ENCODE data around the gene NYAP1. TPM values are rescaled to one million over a fixed set of nuclear protein-coding genes. Genes with fewer than 3 reads are reported as not detected.

NYAP1 gene
- total RNA-seq, 2 donors from 2014 or later, result 7.9 to 9.3 TPM

DNA sequence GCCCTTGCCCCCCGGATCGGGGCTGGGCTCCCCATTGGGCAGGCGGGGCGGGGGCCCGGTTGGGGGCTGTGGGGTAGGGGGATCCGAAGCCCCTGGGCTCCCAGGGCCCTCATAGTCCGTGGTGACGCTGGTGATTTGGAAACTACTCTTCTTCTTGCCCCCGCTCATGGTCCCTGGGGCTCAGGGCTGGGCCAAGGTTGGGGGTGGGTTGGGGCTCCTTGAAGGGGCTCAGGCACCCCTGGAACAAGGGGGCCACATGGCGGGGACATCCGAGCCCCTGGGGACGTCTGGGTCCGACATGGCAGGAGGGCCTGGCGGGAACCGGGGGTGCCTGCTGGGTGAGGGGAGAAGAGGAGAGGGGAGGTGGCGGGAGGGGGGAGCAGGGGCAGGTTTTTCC, 5.9 kb upstream of the NYAP1 start:
- no peaks in the 10 kb centered on the region for H3K27me3 Mint-ChIP-seq (ENCODE audit: insufficient read depth)
- H3K4me1 Mint-ChIP-seq, result peaks cover 11% of the 10 kb centered on the region
- no peak for TF ChIP-seq CTCF (conservative IDR thresholded peaks at IDR 0.05)
- Histone ChIP-seq H3K27ac (ENCODE audit: low read depth, low read length) (no peak overlapping the region), H3K4me1 (ENCODE audit: control insufficient read depth, insufficient read depth, low read length) (no peaks in the 10 kb centered on the region), H3K9ac (ENCODE audit: extremely low read depth, low read length, poor library complexity, severe bottlenecking) (peak overlapping the region; percentile 68), H3K27me3 (ENCODE audit: control insufficient read depth, insufficient read depth, low read length, poor library complexity, severe bottlenecking) (no peaks in the 10 kb centered on the region), H3K36me3 (ENCODE audit: control insufficient read depth, insufficient read depth, low read length) (peaks cover 7% of the 10 kb centered on the region), H3K9me3 (ENCODE audit: control insufficient read depth, low read length) (no peaks in the 10 kb centered on the region), H3K4me3 (ENCODE audit: low read length) (peak overlapping the region; percentile 88)
- peak overlapping the region; percentile 76 for H3K4me3 Mint-ChIP-seq
- no peak for DNase-seq
- no peak overlapping the region for H3K27ac Mint-ChIP-seq
- H3K9me3 Mint-ChIP-seq, result no peaks in the 10 kb centered on the region
- 37% methylated on average over 16 of the region's 16 CpGs; no CpG with 5 or more reads in 1 of the 2 experiments for WGBS, 2 experiments (ENCODE audit: insufficient coverage in 1 of 2, insufficient read length in 1 of 2)
- H3K36me3 Mint-ChIP-seq (ENCODE audit: low read depth), result peaks cover 13% of the 10 kb centered on the region

DNA sequence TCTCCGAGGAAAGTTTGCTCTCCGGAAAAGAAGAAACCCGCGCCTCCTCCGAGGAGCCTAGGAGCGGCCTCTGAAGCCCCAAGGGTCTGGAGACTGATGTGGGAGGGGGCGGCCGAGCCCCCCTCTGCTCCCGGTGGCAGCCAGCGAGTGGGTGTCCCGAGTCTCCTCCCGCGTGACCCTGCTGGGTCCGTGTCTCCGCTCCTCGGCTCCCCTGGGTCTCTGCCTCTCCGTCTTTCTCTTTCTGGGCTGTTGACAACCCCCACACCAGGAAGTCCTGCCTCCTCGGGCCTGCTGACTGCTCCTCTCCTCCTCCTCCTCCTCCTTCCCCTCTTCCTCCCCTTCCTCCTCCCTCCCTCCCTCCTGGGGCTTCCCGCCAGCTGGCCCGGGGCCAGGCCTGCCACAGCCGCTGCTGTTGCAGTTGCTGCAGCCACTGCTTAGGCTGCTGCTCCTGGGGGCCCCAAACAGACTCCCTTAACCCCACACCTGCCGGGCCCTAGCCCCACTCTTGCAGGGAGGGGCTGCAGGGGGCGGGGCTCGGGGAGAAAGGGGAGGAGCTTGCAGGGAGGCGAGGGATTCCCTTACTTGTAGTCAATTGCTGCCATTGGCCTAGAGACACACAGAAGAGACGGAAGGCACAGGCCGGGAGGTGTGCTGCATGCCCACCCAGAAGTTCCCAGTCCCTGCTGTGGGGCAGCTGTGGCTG, 4.6 kb upstream of the NYAP1 start, which contains the start of gene TSC22D4:
TSC22D4 (minus strand) TSS at position 257 of the 703 bp plus-strand sequence. CDS start 1,176 bp downstream, outside the sequence.
- Mint-ChIP-seq H3K27ac (peak within 1 kb of the TSS; percentile 82), H3K4me1 (peaks cover 11% of the 10 kb centered on the region), H3K4me3 (peak within 1 kb of the TSS; percentile 76), H3K36me3 (ENCODE audit: low read depth) (peaks cover 8% of the 10 kb centered on the region), H3K9me3 (no peaks in the 10 kb centered on the region), H3K27me3 (ENCODE audit: insufficient read depth) (no peaks in the 10 kb centered on the region)
- Histone ChIP-seq H3K36me3 (ENCODE audit: control insufficient read depth, insufficient read depth, low read length) (peaks cover 2% of the 10 kb centered on the region), H3K27me3 (ENCODE audit: control insufficient read depth, insufficient read depth, low read length, poor library complexity, severe bottlenecking) (no peaks in the 10 kb centered on the region), H3K4me3 (ENCODE audit: low read length) (peak within 1 kb of the TSS; percentile 88), H3K27ac (ENCODE audit: low read depth, low read length) (peak within 1 kb of the TSS; percentile 41), H3K9ac (ENCODE audit: extremely low read depth, low read length, poor library complexity, severe bottlenecking) (peak within 1 kb of the TSS; percentile 68), H3K9me3 (ENCODE audit: control insufficient read depth, low read length) (no peaks in the 10 kb centered on the region), H3K4me1 (ENCODE audit: control insufficient read depth, insufficient read depth, low read length) (no peaks in the 10 kb centered on the region)
- DNase-seq, result peak; percentile 99
- no peak for TF ChIP-seq CTCF (conservative IDR thresholded peaks at IDR 0.05)
- WGBS, 2 experiments (ENCODE audit: insufficient coverage in 1 of 2, insufficient read length in 1 of 2), result 0 to 1% methylated on average over 6 to 27 of the region's 27 CpGs

GRCh38 chr7:100481466-100481865, 2.3 kb upstream of the NYAP1 start:
- no peaks in the 10 kb centered on the region for H3K36me3 Mint-ChIP-seq (ENCODE audit: low read depth)
- H3K27me3 Mint-ChIP-seq (ENCODE audit: insufficient read depth), result no peaks in the 10 kb centered on the region
- Histone ChIP-seq H3K4me1 (ENCODE audit: control insufficient read depth, insufficient read depth, low read length) (peaks cover 4% of the 10 kb centered on the region), H3K27ac (ENCODE audit: low read depth, low read length) (no peak overlapping the region), H3K4me3 (ENCODE audit: low read length) (no peak overlapping the region), H3K36me3 (ENCODE audit: control insufficient read depth, insufficient read depth, low read length) (no peaks in the 10 kb centered on the region), H3K27me3 (ENCODE audit: control insufficient read depth, insufficient read depth, low read length, poor library complexity, severe bottlenecking) (no peaks in the 10 kb centered on the region), H3K9me3 (ENCODE audit: control insufficient read depth, low read length) (no peaks in the 10 kb centered on the region), H3K9ac (ENCODE audit: extremely low read depth, low read length, poor library complexity, severe bottlenecking) (no peak overlapping the region)
- H3K4me3 Mint-ChIP-seq, result no peak overlapping the region
- 86 to 100% methylated on average over 1 of the region's 1 CpG for WGBS, 2 experiments (ENCODE audit: insufficient coverage in 1 of 2, insufficient read length in 1 of 2)
- H3K9me3 Mint-ChIP-seq, result no peaks in the 10 kb centered on the region
- no peak for DNase-seq
- H3K27ac Mint-ChIP-seq, result no peak overlapping the region
- H3K4me1 Mint-ChIP-seq, result peaks cover 20% of the 10 kb centered on the region
- no peak for TF ChIP-seq CTCF (conservative IDR thresholded peaks at IDR 0.05)
